ENCODE data around the gene CLMP.
A peak's percentile ranks its signal among the peaks of the same experiment; 100 is the strongest.

CLMP gene, protein sequence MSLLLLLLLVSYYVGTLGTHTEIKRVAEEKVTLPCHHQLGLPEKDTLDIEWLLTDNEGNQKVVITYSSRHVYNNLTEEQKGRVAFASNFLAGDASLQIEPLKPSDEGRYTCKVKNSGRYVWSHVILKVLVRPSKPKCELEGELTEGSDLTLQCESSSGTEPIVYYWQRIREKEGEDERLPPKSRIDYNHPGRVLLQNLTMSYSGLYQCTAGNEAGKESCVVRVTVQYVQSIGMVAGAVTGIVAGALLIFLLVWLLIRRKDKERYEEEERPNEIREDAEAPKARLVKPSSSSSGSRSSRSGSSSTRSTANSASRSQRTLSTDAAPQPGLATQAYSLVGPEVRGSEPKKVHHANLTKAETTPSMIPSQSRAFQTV

GRCh38 chr11:123195188-123196059 is at the start of gene CLMP:
TSS of gene CLMP (minus strand) at chr11:123195248. CDS start at chr11:123194940, 308 bp downstream.
- DNase-seq = peak in 1 of 2 experiments; percentile 50

- DNase-seq = peak in 1 of 2 experiments; percentile 11
Observed at GRCh38 chr11:123241874-123242543, 47.0 kb upstream of the CLMP start.

DNA sequence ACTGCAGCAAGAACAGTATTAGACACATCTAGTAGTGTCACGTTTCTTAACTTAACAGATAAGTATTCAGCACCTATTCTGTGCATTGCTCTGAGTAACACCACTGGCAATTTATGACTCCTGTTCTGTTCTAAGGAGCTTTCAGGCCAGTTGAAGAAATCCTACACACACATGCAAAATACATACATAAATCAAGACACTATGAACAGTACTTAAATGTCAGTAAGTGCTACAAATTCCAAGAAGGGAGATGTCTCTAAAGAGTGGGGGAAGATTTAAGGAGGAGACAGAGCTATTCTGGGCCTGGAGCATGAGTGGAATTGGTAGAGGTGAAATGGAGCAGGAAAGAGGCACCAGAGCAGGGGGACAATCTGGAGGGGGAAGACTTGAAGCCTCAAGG is 46.2 kb upstream of the CLMP start:
- no peak for DNase-seq

DNA sequence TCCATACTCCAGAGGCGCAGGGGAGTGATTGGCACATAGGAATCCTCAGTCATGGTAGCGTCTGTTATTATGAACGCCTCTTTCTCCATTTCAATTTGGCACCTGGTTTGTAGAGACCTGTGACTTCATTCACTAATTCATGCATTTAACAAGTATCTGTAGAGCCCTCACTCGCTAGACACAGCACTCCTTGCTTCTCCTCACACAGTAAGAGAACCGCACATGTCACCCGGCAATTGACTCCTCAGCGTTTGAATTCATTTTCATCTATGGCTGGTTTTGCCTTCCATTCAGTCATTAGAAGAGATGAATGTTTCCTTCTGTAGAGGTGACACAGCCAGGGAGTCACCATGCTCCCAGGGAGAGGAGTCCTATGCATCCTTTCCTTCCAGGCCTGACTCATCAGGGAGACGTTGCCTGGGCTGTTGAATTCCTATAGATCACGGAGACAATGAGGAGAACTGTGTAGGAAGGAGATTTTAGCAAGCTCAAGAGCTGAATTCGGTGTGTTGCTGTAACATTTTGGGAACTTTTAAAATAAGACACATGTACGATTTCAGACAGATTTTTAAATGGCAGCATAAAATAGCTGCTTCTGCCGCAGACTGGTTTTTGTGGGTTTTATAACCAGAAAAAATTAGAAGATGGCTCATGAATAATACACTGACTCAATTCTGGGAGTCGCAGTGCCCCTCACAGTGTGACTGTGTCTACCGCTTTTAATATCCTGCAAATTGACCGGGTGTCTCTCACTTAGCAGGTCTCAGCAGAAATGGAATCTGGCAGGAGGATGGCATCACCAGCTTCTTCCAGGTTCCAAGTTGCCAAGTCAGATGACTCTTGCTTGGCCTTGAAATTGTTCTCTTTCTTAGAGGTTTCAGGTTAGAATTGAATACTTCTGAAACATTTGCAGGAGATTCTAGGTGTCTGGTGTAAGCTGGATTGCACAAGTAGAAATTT is 44.4 kb upstream of the CLMP start:
- DNase-seq = peak in 1 of 2 experiments; percentile 17

- DNase-seq = no peak
Observed at GRCh38 chr11:123238297-123238696, 43.2 kb upstream of the CLMP start.

DNA sequence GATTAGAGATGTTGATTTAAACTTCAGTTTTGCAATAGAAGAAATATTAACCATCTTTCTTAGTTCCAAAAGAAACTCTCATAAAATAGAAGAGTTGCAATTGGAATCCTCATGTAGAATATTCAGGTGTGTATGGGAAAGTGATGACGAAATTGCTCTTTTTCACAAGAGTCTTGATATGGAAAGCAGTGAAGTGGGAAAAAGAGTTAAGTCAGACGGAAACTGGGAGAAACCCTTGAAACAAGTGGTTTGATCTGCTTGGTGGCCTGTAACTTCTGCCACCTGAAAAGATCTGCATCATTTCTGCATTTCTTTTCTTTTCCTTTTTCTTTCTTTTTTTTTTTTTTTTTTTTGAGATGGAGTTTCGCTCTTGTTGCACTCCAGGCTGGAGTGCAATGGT is 41.8 kb upstream of the CLMP start:
- DNase-seq = no peak

- no peak for DNase-seq
Observed at GRCh38 chr11:123235656-123236261, 40.7 kb upstream of the CLMP start.

DNA sequence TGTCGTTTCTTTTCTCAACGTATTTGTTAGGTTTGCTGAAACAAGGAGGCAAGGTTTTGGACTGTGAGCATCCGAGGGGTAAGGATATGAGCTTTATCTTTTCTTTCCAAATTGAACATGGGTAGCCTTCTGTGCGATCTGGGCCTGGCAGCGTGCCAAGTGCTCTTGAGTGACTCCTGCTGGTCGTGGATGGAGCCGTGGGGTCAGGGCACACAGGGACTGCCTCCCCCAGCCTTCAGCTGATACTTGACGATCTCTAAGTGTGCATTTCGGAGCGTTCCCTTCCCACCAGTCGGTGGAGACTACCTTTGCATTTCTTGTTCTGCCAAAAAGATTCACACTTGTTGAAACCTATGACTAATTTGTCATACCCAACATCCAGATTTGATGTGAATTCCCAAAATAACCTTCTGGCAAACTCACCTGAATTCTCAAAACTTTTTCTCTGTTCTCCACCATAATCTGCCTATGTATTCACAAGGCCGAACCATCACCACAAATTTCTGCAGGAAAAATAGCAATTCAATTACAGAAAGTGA is 40.1 kb upstream of the CLMP start:
- DNase-seq = peak in 1 of 2 experiments; percentile 50

DNA sequence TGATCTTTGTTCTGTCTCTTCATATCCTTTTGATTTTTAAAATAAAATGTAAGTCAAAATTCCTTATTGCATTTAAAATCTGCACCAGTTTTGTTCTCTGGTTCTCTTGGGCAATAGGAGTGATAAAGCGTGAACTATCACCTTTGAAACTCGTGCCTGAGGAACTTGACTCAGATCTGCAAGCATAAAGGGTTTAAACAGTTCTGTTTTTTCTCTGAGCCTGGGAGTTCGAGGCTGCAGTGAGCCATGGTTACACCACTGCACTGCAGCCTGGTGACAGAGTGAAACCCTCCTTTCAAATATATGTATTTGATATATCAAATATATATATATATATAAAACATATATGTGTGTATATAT is 38.9 kb upstream of the CLMP start:
- no peak for DNase-seq

- no peak for DNase-seq
Observed at GRCh38 chr11:123233280-123233974, 38.4 kb upstream of the CLMP start.

DNA sequence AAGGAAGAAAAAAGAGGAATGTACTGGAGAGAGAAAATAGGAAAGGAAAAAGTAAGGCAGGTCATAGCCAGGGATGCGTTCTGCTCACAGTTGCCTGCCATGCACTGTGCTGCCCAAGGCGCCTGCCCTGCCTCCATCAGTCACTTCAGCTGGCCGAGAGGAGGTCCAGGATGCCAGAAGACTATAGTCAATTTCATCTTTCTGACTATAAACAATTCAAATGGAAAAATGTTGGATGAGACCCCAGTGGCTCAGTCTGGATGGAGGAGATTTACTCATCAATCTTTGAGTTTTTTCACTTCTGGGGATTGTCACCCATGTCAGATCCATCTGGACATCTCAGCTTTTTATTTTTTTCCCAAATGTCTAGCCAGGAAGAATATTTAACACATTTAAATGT is 36.7 kb upstream of the CLMP start:
- peak; percentile 53 to 84 for DNase-seq

DNA sequence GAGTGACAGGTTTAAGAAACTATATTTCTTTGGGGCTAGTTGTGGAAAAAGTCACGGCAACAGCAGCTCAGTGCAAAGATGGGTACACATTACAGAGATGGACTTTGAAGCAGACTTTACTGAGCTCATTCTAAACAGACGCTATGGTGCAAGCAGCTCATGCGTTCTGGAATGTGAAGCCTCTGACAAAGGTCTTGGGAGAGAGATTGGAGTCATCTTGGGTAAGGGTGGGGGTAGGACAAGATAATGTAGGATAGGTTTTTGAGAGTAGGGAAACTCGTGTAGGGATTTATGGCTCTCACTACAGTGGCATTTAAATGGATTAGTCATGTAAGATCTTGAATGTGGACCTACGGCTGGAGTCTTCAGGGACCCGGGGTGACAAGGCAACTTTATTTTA is 36.2 kb upstream of the CLMP start:
- DNase-seq = no peak

DNA sequence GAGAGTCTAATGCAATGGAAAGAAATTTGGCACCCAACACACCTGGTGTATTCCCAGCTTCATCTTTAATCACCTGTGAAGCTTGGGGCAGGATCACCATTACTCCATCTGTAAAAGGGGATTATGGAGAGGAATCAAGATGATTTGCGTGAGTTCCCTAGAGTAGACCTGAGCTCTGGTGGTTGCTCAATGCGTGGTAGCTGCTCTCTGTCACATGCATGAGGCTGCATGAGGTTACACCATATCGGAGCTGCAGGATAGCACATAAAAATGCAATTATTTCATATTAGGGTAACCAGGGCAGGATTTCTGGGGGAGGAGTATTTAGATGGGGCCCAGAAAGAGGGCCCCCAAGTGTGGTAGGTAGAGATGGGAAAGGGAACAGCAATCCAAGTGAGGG is 35.3 kb upstream of the CLMP start:
- DNase-seq = no peak

- no peak for DNase-seq
Observed at GRCh38 chr11:123228496-123229163, 33.6 kb upstream of the CLMP start.

GRCh38 chr11:123227763-123228495 is 32.9 kb upstream of the CLMP start:
- DNase-seq = no peak

- DNase-seq = peak in 1 of 2 experiments; percentile 56
Observed at GRCh38 chr11:123221584-123221983, 26.5 kb upstream of the CLMP start.

DNA sequence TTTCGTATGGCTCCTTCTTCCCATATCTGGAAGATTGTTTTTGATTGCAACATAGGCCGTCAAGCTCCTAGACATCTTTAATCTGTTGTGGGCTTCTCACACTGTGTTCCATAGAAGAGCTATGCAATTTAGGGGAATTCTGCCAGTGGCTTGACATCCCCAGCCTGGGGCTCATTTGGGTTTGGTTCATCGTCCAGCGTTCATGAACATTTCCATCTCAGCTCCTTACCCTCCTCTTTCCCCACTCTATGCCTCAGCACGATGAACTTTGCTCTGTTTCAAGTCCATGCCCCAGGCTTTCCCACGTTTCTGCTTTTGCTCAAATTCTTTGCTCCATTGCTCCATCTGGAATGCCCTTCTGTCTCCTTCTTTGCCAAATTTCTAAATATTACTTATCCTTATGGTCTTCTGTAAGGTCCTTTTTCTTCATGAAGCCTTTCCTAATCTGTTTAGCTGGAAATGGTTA is 26.1 kb upstream of the CLMP start:
- DNase-seq = peak in 1 of 2 experiments; percentile 69

GRCh38 chr11:123219066-123219690 is 24.1 kb upstream of the CLMP start:
- no peak for DNase-seq

DNA sequence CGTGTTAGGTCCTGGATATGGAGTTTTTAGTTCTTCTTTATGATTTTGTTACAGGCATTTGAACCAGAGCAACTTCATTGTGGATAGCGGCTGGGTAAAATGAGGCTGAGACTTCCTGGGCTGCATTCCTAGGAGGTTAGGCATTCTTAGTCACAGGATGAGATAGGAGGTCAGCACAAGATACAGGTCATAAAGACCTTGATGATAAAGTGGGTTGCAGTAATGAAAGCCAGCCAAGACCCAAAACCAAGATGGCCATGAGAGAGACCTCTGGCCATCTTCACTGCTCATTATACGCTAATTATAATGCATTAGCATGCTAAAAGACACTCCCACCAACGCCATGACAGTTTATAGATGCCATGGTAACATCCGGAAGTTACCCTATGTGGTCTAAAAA is 23.4 kb upstream of the CLMP start:
- no peak for DNase-seq

Measured in NCI-H446 (cell line).